ENCODE results near the gene KLHDC4.

Gene KLHDC4

GRCh38 chr16:87697256-87697655, 68.5 kb downstream of the KLHDC4 start:
- no peak for DNase-seq

GRCh38 chr16:87696726-87697125, 69.1 kb downstream of the KLHDC4 start:
- no peak for DNase-seq

DNA sequence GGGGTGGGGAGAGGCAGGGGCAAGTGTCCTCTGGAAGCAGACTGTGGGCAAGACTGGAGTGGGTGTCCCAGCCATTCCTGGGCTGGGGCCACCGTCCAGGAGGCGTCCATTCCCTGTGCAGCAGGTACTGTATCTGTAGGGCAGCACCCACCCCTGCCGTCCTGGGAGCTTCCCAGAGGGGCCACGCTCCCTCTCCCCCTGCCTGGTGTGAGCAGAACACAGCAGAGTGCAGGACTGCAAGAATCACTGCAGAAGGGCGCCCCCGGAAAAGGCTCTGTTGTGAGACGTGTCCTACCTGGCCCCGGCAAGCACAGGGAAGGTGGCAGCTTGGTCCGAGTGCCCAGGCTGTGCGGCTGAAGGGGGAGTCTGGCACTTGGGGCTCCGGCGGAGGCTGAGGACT, 70.3 kb downstream of the KLHDC4 start:
- no peak for DNase-seq

- DNase-seq = no peak
Measured at GRCh38 chr16:87694441-87695125, 71.2 kb downstream of the KLHDC4 start.

DNA sequence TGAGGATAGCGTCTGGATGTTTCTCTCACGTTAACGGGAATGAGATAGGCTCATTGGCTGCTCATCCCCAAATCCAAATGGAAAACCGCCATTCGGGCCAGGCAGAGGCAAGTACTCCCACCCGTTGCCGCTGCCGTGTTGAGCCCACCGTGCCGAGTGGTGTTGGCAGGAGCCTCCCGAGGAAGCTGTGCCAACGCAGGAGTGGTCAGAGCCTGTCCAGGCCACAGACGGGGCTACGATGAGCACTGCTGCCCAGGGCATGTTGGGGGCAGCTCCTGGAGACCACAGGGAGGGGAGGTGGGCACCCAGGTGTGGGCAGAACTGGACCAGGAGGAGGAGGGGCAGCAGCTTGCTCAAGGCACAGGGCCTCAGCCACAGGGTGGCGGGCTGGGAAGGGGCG, 72.0 kb downstream of the KLHDC4 start:
- no peak for DNase-seq

DNA sequence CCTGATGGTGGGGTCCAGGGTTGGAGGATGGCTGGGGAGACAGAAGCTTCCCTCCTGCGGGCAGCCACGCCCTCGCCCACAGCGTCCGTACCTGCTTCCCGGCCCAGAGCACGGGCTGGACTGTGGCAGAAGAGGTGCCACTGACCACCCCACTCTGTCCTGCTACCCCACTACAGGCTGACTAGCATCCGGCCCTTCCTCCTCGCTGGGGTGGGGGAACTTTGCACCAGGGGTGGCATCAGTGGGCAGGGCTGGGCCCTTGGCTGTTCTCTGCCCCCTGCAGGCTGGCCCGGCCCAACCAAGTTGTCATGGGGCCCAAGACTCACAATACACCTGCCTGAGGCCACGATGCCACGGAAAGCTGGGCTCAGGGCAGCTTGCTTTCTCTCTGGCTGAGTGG, 73.0 kb downstream of the KLHDC4 start:
- DNase-seq = no peak

GRCh38 chr16:87692176-87692575, 73.6 kb downstream of the KLHDC4 start:
- DNase-seq = no peak

DNA sequence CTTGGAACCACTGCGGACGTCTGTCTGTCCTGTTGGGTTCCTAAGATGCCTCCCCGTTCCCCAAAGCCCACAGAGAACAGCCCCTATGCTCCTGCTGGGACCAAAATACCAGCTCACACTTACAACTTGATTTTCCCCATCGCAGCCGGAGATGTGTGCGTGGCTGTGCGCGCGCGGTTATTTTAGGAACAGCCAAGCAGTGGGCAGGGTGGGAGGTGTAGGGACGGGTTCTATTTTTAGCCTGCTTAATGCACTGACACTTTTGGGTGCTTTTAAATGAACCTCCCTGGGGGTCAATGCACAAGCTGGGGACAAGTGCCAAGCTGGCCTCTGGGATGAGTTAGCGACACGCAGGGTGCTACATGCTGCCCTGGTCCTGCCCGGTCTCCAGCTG, 74.1 kb downstream of the KLHDC4 start:
- no peak for DNase-seq

- DNase-seq = no peak
Measured at GRCh38 chr16:87690911-87691685, 74.7 kb downstream of the KLHDC4 start.

- no peak for DNase-seq
Measured at GRCh38 chr16:87689956-87690465, 75.8 kb downstream of the KLHDC4 start.

DNA sequence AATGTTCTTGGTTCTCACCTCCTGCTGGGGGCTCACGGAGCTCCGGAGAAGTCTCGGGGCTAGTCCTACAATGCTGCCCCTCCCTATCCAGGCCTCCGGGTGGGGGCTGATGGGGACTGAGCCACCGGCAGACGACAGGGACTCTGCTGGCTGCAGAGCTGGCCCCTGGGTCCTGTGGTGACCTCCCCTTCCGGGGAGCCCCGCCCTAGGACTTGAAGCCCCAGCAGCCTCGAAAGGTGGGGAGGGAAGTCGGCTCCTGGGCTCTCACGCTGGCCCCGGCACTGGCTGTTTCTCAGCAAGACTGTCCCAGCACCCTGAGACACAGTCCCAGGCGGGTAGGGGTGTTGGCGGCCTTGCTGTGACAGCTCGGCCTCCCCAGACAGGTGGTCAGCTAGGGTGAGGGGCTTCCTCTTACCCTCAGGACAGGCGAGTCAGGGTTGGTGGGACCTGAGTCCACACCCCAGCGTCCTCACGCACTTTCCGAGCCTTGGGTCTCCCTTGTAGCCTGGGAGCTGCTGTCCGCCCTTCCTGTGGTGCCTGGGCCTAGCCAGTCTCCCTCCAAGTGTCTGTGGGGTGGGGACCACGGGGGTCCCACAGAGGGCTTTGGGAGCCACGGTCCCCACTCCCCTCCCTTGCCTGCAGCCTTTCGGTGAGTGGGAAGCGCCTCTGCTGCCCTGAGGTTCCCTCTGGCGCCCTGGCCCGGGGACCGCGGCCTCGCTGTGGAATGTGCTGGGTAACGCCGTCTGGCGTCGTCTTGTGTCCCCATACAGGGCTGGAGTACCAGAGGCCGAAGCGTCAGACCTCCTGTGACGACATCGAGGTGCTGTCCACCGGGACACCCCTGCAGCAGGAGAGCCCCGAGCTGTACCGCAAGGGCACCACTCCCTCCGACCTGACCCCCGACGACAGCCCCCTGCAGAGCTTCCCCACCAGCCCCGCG, 76.6 kb downstream of the KLHDC4 start:
- DNase-seq = no peak

DNA sequence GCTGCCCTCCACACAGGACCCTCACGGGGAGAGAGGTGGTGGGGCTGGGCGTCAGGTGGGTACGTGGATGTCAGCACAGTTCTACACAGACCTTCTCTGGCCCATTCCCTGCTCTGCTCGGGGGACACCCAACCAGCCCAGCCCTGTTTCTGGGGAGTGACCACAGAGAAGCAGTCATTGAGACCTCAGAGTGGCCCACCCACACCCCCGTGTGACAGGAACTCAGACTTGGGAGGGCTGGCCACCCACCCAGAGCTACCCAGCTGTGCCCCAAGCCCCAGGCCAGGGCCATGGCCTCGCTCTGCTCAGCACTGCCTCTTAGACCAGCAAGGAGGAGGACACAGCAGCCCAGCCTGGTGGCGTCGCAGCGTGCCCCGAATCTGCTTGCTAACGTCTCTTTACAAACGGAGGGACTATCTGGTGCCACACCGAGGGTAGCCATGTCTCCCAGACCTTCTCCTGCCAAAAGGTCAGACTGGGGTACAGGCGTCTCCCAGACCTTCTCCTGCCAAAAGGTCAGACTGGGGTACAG, 77.7 kb downstream of the KLHDC4 start:
- no peak for DNase-seq

DNA sequence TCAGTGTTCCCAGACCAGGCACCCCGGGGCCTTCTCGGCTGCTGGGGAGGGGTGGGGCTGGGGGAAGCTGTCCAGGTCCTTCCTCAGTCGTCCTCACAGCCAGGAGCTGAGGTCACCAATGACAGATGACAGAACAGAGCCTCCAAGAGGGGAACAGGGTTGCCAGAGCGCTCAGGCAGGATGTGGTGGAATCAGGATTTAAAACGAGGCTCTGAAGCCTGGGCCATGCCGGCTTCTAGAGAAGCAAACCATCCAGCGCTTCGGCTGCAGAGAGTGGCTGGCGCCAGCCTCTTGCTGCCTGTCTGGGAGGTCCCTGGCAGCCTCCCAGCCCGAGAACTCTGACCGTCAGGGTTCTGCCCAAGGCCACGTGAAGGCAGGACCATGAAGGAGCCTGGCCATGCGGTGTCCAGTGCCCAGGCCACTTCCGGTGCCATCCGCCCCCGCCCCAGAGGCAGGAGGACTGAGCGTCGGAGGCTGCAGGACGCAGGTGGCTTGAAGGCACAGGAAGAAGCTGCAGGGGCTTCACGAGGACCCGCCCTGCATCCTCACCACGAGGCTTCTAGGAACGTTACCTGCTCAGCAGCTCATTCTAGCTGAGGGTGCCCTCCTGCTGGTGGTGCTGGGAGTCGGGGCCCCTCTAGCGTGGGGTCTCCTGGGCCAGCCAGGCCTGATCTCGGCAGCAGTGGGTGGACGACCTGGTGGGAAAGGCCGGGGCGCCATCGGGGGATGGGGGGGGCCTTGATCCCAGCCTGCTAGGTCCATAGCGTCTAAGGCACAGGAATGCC, 78.5 kb downstream of the KLHDC4 start:
- DNase-seq = no peak

DNA sequence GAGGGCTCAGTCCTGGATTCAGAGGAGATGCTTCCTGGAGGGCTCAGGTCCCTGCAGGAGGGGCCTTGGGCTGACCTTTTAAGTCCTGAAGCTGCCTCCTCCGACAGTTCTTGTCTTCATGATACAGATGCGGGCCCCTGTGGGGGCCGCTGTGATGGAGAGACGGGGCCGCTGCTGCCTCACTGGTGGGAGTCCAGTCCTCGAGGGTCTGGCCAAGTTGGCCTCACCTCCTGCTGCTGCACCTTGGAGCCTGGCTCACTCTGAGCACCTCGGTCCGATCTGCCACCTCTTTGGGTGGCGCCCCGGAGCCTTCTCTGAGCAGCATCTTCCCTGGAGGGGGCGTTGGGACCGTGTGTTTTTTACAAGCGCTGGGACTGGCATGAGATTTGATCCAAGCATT, 79.1 kb downstream of the KLHDC4 start:
- DNase-seq = no peak

- DNase-seq = no peak
Measured at GRCh38 chr16:87685766-87686165, 80.0 kb downstream of the KLHDC4 start.

GRCh38 chr16:87685405-87685755, 80.4 kb downstream of the KLHDC4 start:
- DNase-seq = no peak

DNA sequence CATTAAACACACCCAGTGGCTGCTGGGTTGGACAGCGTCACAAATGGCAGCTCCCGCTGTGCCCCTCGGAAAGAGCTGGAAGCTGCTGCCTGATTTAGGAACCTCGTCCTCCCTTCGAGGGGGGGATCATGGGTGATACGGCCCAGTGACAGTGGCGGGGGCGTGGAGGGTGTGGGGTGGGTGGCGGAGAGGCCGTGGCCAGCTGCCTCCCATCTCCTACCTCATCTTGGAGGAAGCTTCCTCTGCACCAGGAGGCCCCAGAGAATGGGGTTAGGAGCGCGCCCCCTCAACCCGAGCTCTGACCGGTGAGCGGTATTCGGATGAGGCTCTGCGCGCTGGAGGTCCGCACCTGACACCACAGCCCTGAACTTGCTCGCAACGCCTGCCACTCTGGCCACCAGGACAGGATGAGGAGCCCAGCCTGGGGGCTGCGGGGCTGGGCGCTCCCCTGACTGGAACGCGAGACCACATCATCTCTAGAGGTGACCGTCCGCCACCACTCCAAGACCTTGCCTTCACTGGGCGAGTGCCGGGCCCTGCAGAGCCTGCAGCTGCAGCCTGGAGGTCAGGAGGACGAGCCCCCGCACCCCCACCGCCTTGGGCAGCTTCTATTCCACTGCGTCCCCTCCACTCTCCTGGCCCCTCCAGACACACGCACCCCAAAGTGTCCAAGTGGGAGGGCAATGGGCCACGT, 80.9 kb downstream of the KLHDC4 start:
- DNase-seq = no peak

DNA sequence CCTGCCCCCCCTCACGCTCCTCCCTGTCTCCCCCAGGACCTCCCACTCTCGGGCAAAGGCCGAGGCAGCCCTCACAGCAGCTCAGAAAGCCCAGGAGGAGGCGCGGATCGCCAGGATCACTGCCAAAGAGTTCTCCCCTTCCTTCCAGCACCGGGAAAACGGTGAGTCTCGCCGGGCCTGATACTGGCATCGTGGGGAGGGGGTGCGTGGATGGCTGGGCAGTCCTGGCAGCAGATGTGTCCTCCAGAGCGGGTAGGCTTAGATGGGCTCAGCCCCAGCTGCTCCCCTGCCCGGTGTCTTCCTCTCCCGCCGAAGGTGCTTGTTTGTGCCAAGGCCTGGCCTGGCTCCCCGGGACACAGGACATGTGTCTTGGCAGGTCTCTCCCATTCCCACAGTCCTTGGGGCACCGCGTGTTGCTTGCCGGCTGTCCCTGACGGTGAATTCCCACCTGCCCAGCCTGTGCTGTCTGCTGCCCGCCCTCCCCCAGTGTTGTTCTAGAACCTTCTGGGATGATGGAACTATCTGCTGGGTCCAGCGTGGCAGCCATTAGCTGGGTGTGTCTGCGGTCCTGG, 81.6 kb downstream of the KLHDC4 start:
- DNase-seq = no peak

GRCh38 chr16:87682852-87683399, 82.9 kb downstream of the KLHDC4 start:
- DNase-seq = no peak

DNA sequence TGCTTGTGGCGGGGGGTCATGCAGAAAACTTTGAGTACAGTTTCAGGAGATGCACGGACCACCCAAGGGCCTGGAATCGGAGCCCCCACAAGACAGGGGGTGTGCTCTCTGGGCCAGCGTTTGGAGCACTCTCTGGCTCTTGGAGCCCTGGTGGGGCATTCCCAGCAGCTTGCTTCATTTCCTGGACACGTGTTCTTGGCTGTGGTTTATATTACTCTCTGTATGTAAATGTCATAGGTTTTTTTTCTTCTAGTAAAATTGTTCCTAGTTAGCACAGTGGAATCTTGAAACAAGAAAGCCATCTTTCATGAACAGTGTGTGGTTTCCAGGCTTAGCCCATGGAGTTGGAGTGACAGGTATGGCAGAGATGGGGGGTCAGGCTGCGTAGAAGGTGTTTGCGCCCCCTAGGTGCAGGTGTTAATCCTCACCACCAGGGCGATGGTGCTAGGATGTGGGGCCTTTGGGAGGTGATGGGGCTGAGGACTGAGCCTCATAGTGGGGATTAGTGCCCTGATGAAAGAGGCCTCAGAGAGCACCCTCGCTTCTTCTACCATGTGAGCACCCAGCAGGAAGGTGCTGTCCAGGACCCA, 83.7 kb downstream of the KLHDC4 start:
- no peak for DNase-seq
